CD14-positive monocyte (primary cell): ENCODE measurements around the gene AOAH. TPM values are rescaled to one million over a fixed set of nuclear protein-coding genes. Genes with fewer than 3 reads are reported as not detected.
A peak's percentile ranks its signal among the peaks of the same experiment; 100 is the strongest.

Experiments
- DNase-seq, 3 donors: peaks; one replicate each; pipeline ENCODE4 v3.0.0-alpha.2; 2011 to 2022
- H2AFZ ChIP-seq: 2 replicates; pipeline ENCODE4 v1.6.0; 2012; ENCODE audit warnings: mild to moderate bottlenecking, low read depth, low read length, inconsistent platforms; ENCODE audit not compliant: insufficient read depth, poor library complexity, severe bottlenecking
- H3K27ac ChIP-seq, 2 donors: 1 replicate in 1 of 2; 2 replicates in 1 of 2; pipeline ENCODE4 v1.5.1; 2012 to 2013; ENCODE audit warnings: low read length in 2 of 2, control low read depth in 1 of 2, inconsistent platforms in 1 of 2, low read depth in 1 of 2, mild to moderate bottlenecking in 1 of 2
- H3K27me3 ChIP-seq, 2 donors: one replicate each; pipeline versions ENCODE4 v1.6.0 to v1.6.1; 2011 to 2013; ENCODE audit warnings: low read length in 2 of 2; ENCODE audit not compliant: control insufficient read depth in 2 of 2, insufficient read depth in 2 of 2
- H3K36me3 ChIP-seq, 2 donors: replicated peaks in 1 of 2; 1 replicate in 1 of 2; 2 replicates in 1 of 2; pipeline versions ENCODE4 v1.5.1 to v1.6.1; 2012 to 2013; ENCODE audit warnings: low read length in 2 of 2, control low read depth in 1 of 2, inconsistent platforms in 1 of 2, mild to moderate bottlenecking in 1 of 2; ENCODE audit not compliant: insufficient read depth in 2 of 2, control insufficient read depth in 1 of 2
- H3K4me1 ChIP-seq, 2 donors: 1 replicate in 1 of 2; 2 replicates in 1 of 2; pipeline versions ENCODE4 v1.5.1 to v1.6.1; 2012 to 2013; ENCODE audit warnings: low read length in 2 of 2, control low read depth in 1 of 2, inconsistent platforms in 1 of 2, mild to moderate bottlenecking in 1 of 2, moderate library complexity in 1 of 2; ENCODE audit not compliant: insufficient read depth in 2 of 2, control insufficient read depth in 1 of 2
- H3K4me2 ChIP-seq: replicated peaks from 2 replicates; pipeline ENCODE3; 2012; ENCODE audit warnings: low read length, moderate library complexity, mild to moderate bottlenecking; ENCODE audit not compliant: poor library complexity, severe bottlenecking; ENCODE audit errors: extremely low read depth
- H3K4me3 ChIP-seq, 3 experiments: fragments of 200-600 bp in 1 of 3; sonication (generic) in 1 of 3; replicated peaks in 1 of 3; 1 replicate in 2 of 3; 2 replicates in 1 of 3; pipeline ENCODE4 v1.5.1; 2011 to 2013; ENCODE audit warnings: low read length in 3 of 3, mild to moderate bottlenecking in 3 of 3, control low read depth in 2 of 3, low read depth in 2 of 3, inconsistent platforms in 1 of 3, moderate library complexity in 1 of 3
- H3K79me2 ChIP-seq: 2 replicates; pipeline ENCODE4 v1.6.0; 2012; ENCODE audit warnings: mild to moderate bottlenecking, control low read depth, inconsistent platforms, low read length, moderate library complexity; ENCODE audit not compliant: insufficient read depth
- H3K9ac ChIP-seq: 2 replicates; pipeline ENCODE4 v1.6.0; 2017; ENCODE audit warnings: low read length, mild to moderate bottlenecking; ENCODE audit not compliant: insufficient read depth, poor library complexity, severe bottlenecking
- H3K9me3 ChIP-seq, 2 donors: replicated peaks in 1 of 2; 1 replicate in 1 of 2; 2 replicates in 1 of 2; pipeline versions ENCODE4 v1.5.1 to v1.6.1; 2012 to 2013; ENCODE audit warnings: low read length in 2 of 2, control low read depth in 1 of 2; ENCODE audit not compliant: control insufficient read depth in 1 of 2, insufficient read depth in 1 of 2
- H4K20me1 ChIP-seq: 2 replicates; pipeline ENCODE4 v1.6.0; 2012; ENCODE audit warnings: mild to moderate bottlenecking, low read length, control low read depth, moderate library complexity; ENCODE audit not compliant: insufficient read depth
- H3K27ac Mint-ChIP-seq, 7 donors: one replicate each; pipeline ENCODE4 v1.8.0; 2020; ENCODE audit warnings: mild to moderate bottlenecking in 7 of 7, mixed read lengths in 7 of 7, moderate library complexity in 6 of 7, inconsistent platforms in 2 of 7
- H3K27me3 Mint-ChIP-seq, 3 donors: one replicate each; pipeline ENCODE4 v1.8.0; 2021 to 2022; ENCODE audit warnings: low read depth in 3 of 3, mild to moderate bottlenecking in 3 of 3, mixed read lengths in 3 of 3, moderate library complexity in 3 of 3, inconsistent platforms in 1 of 3
- H3K36me3 Mint-ChIP-seq, 2 donors: one replicate each; pipeline ENCODE4 v1.8.0; 2020; ENCODE audit warnings: mixed read lengths in 2 of 2, inconsistent platforms in 1 of 2, mild to moderate bottlenecking in 1 of 2
- H3K4me1 Mint-ChIP-seq: one replicate; pipeline ENCODE4 v1.8.0; 2020; ENCODE audit warnings: mild to moderate bottlenecking, mixed read lengths
- H3K4me3 Mint-ChIP-seq, 2 donors: one replicate each; pipeline ENCODE4 v1.8.0; 2020; ENCODE audit warnings: mild to moderate bottlenecking in 2 of 2, mixed read lengths in 2 of 2, moderate library complexity in 1 of 2
- H3K9me3 Mint-ChIP-seq, 7 donors: one replicate each; pipeline ENCODE4 v1.8.0; 2020 to 2022; ENCODE audit warnings: mixed read lengths in 7 of 7, mild to moderate bottlenecking in 6 of 7, moderate library complexity in 6 of 7, inconsistent platforms in 2 of 7
- WGBS: methylation state at CpG from one replicate; pipeline ENCODE4 v1.1.5; 2013; ENCODE audit warnings: missing lambda C conversion rate; ENCODE audit not compliant: insufficient coverage; 5-methylcytosine and 5-hydroxymethylcytosine counted together
- intact Hi-C, 2 donors: fragments of 100-400 bp; cut with micrococcal nuclease; formaldehyde crosslinking; loops; one replicate each; pipeline versions ENCODE4 v1.15.0 to v1.15.1; 2023
- polyA plus RNA-seq, 3 donors: library from polyadenylated mRNA; depleted of rRNA in 1 of 3; unstranded in 2 of 3; stranded (reverse) in 1 of 3; fragments of 300-500 nt in 2 of 3; fragments of >200 nt in 1 of 3; fragmentation: Illumina TruSeq in 2 of 3; gene quantifications; 1 replicate in 2 of 3; 2 replicates in 1 of 3; pipeline ENCODE4 v1.2.3, GENCODE V29; 2012 to 2021
- TF ChIP-seq, protein P1 (sequence below): fragments of 200-600 bp; IDR thresholded peaks from one replicate; pipeline ENCODE4 v1.8.0; 2022; ENCODE audit warnings: antibody characterized with exemption, mild to moderate bottlenecking

The AOAH gene
- polyA plus RNA-seq, 3 donors = 305 to 467 (median 349) TPM

DNA sequence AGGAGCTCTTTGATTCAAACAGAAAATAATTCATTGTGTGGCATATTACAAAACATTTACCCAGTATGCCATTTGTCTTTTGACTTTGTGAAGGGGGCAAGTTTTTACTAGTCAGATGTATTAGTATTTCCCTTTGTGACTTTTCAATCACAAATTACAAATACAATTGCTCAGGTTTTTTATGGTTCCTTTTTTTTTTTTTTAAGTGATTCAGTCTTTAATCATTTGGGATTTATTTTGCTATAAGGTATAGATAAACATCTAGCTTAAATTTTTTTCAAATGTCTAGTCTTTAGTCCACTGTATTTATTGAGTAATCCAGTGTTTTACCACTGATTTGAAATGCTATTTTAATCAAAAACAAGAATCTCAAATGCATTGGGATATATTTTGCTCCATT is 75.9 kb downstream of the AOAH start:
- H3K27ac Mint-ChIP-seq = no peak overlapping the region
- Histone ChIP-seq H2AFZ (no peak overlapping the region), H3K4me1 (peaks cover 0 to 5% of the 10 kb centered on the region in 2 donors), H3K27me3 (no peaks in the 10 kb centered on the region), H3K4me3 (no peak overlapping the region), H3K79me2 (peaks cover 36% of the 10 kb centered on the region), H3K36me3 (peaks cover 88 to 100% of the 10 kb centered on the region in 2 donors), H3K9me3 (no peaks in the 10 kb centered on the region), H3K4me2 (no peak overlapping the region), H4K20me1 (peaks cover 100% of the 10 kb centered on the region), H3K27ac (no peak overlapping the region), H3K9ac (no peak overlapping the region)
- peaks cover 0 to 2% (median 0%) of the 10 kb centered on the region in 7 donors for H3K9me3 Mint-ChIP-seq
- peaks cover 20% of the 10 kb centered on the region for H3K4me1 Mint-ChIP-seq
- H3K36me3 Mint-ChIP-seq = peaks cover 77 to 98% of the 10 kb centered on the region in 2 donors
- no peaks in the 10 kb centered on the region for H3K27me3 Mint-ChIP-seq
- intact Hi-C loops = no loop called here
- H3K4me3 Mint-ChIP-seq = no peak overlapping the region
- TF ChIP-seq, protein P1, sequence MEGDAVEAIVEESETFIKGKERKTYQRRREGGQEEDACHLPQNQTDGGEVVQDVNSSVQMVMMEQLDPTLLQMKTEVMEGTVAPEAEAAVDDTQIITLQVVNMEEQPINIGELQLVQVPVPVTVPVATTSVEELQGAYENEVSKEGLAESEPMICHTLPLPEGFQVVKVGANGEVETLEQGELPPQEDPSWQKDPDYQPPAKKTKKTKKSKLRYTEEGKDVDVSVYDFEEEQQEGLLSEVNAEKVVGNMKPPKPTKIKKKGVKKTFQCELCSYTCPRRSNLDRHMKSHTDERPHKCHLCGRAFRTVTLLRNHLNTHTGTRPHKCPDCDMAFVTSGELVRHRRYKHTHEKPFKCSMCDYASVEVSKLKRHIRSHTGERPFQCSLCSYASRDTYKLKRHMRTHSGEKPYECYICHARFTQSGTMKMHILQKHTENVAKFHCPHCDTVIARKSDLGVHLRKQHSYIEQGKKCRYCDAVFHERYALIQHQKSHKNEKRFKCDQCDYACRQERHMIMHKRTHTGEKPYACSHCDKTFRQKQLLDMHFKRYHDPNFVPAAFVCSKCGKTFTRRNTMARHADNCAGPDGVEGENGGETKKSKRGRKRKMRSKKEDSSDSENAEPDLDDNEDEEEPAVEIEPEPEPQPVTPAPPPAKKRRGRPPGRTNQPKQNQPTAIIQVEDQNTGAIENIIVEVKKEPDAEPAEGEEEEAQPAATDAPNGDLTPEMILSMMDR = no peak
- DNase-seq = no peak

DNA sequence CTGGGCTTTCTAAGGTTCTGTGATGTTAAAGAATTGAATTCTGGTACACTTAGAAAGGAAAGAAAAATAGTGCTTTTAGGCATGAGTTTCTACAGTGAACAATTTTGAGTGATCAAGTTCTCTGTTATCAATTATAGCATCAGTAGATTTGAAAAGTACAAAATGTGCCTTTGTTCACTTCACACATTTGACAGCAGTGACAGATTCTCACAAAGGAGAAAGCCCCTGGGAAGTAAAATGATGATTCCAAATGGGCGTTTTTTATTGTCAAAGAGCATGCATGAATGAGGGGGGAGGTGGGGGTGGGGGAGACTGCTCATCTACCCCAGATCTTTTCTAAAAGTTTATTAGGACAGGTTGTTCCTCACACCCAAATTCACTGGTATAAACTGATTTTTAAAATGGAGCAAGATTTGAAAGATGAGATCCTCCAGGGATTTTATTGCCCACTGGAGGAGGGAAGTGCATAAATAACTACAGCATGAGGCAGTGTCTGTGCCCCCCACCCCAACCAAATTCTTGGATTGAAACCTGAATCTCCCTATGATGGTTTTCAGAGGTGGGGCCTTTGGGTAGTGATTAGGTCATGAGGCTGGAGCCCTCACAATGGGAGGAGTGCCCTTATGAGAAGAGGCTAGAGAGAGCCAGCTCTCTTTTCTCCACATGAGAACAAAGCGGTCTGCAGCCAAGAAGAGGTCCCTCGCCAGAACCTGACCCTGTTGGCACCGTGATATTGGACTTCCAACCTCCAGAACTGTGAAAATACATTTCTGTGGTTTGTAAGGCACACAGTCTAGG is 79.5 kb downstream of the AOAH start:
- intact Hi-C loops = no loop called here
- H3K9me3 Mint-ChIP-seq = no peaks in the 10 kb centered on the region
- DNase-seq = no peak
- no CpG with 5 or more reads among the region's 4 CpGs for WGBS
- H3K4me1 Mint-ChIP-seq = peaks cover 5% of the 10 kb centered on the region
- peaks cover 100% of the 10 kb centered on the region for H4K20me1 ChIP-seq
- no peaks in the 10 kb centered on the region for H3K27me3 Mint-ChIP-seq
- no peak overlapping the region for H3K9ac ChIP-seq
- H3K79me2 ChIP-seq = peaks cover 53% of the 10 kb centered on the region
- peak overlapping the region in 1 of 2 donors; percentile 2 for H3K27ac ChIP-seq
- TF ChIP-seq, protein P1 = no peak
- H3K4me1 ChIP-seq = no peaks in the 10 kb centered on the region
- peaks cover 69 to 97% of the 10 kb centered on the region in 2 donors for H3K36me3 Mint-ChIP-seq
- no peaks in the 10 kb centered on the region for H3K27me3 ChIP-seq
- H3K4me3 ChIP-seq = no peak overlapping the region
- H3K36me3 ChIP-seq = peaks cover 93 to 100% of the 10 kb centered on the region in 2 donors
- no peaks in the 10 kb centered on the region for H3K9me3 ChIP-seq
- H3K4me2 ChIP-seq = no peak overlapping the region
- no peak overlapping the region for H3K4me3 Mint-ChIP-seq
- no peak overlapping the region for H2AFZ ChIP-seq
- peak overlapping the region in 2 of 7 donors; percentile 12 to 73 for H3K27ac Mint-ChIP-seq
